K562 (cell line): ENCODE measurements around the gene KLHL22. TPM values are rescaled to one million over a fixed set of nuclear protein-coding genes. Genes with fewer than 3 reads are reported as not detected.

Experiments used
- ATAC-seq: fragments of 200-7000 bp; cut with Tn5 transposase; 3 replicates; pipeline ENCODE4 v1.9.1; 2020; ENCODE audit warnings: moderate library complexity
- BruUV-seq: library from RNA; stranded (reverse); fragments of 400-500 nt; replicated peaks from 2 replicates; lab custom pipeline; 2021; lab: Mats Ljungman, UMichigan
- CTCF ChIA-PET: fragments of 300-600 bp; formaldehyde crosslinking; extraction: SDS; loops from one replicate; lab custom pipeline; 2021; ENCODE audit warnings: low intra/inter-chr PET ratio; lab: Yijun Ruan, JAX
- POLR2A ChIA-PET: fragments of 300-600, 350-650 bp; sonication (Branson Sonifier 250); formaldehyde crosslinking; extraction: SDS; loops from one replicate; lab custom pipeline; 2021; ENCODE audit warnings: antibody characterized with exemption, inconsistent platforms; lab: Yijun Ruan, JAX
- DNase-seq, 4 experiments: peaks; one replicate each; pipeline versions ENCODE4 v3.0.0 to v3.0.0-alpha.2; 2011 to 2018; ENCODE audit warnings: low spot score in 3 of 4, mixed read lengths in 3 of 4; ENCODE audit errors: extremely low read depth in 1 of 4
- FAIRE-seq: peaks from 2 replicates; lab custom pipeline; 2011; peaks lifted over from hg19 to GRCh38; lab: Jason Lieb, UNC
- H2AFZ ChIP-seq: 2 replicates; pipeline ENCODE4 v1.6.0; 2011; ENCODE audit warnings: low read depth, low read length, control low read depth, inconsistent platforms
- H3K27ac ChIP-seq: fragments of 200-600 bp; 3 replicates; pipeline ENCODE4 v1.8.0; 2011; ENCODE audit warnings: low read depth, mild to moderate bottlenecking, control low read depth, inconsistent platforms, low read length, moderate library complexity, mixed read lengths; ENCODE audit errors: extremely low read depth
- H3K27me3 ChIP-seq, 2 experiments: fragments of 300-600 bp in 1 of 2; 2 replicates in 1 of 2; 3 replicates in 1 of 2; pipeline versions ENCODE4 v1.6.0 to v1.8.0; 2011; ENCODE audit warnings: inconsistent platforms in 2 of 2, low read length in 2 of 2, mild to moderate bottlenecking in 1 of 2, mixed read lengths in 1 of 2, moderate library complexity in 1 of 2; ENCODE audit not compliant: control insufficient read depth in 2 of 2, insufficient read depth in 2 of 2
- H3K36me3 ChIP-seq: fragments of 300-600 bp; 3 replicates; pipeline ENCODE4 v1.8.0; 2011; ENCODE audit warnings: mild to moderate bottlenecking, low read length, inconsistent platforms; ENCODE audit not compliant: control insufficient read depth, insufficient read depth
- H3K4me1 ChIP-seq, 2 experiments: fragments of 200-600 bp in 1 of 2; replicated peaks in 1 of 2; 2 replicates in 1 of 2; 3 replicates in 1 of 2; pipeline versions ENCODE4 v1.5.1 to v1.8.0; 2011; ENCODE audit warnings: inconsistent platforms in 2 of 2, low read length in 2 of 2, mild to moderate bottlenecking in 1 of 2, mixed read lengths in 1 of 2, moderate library complexity in 1 of 2; ENCODE audit not compliant: control insufficient read depth in 2 of 2, insufficient read depth in 2 of 2
- H3K4me2 ChIP-seq: 2 replicates; pipeline ENCODE4 v1.6.1; 2011; ENCODE audit warnings: low read length, control low read depth, inconsistent platforms, mixed read lengths; ENCODE audit not compliant: insufficient read depth
- H3K4me3 ChIP-seq: fragments of 200-600 bp; sonication (generic), shearing (Covaris generic); 2 replicates; pipeline ENCODE4 v1.5.1; 2016; ENCODE audit warnings: control low read depth, inconsistent platforms
- H3K79me2 ChIP-seq: fragments of 200-600 bp; 3 replicates; pipeline ENCODE4 v1.8.0; 2011; ENCODE audit warnings: low read length, inconsistent platforms; ENCODE audit not compliant: control insufficient read depth, insufficient read depth
- H3K9ac ChIP-seq, 2 experiments: 2 replicates each; pipeline versions ENCODE4 v1.6.0 to v1.6.1; 2011; ENCODE audit warnings: low read depth in 2 of 2, low read length in 2 of 2, control low read depth in 1 of 2, inconsistent platforms in 1 of 2, mild to moderate bottlenecking in 1 of 2, mixed read lengths in 1 of 2; ENCODE audit not compliant: insufficient read depth in 1 of 2
- H3K9me1 ChIP-seq: one replicate; pipeline ENCODE4 v1.6.0; 2011; ENCODE audit warnings: inconsistent platforms, mild to moderate bottlenecking, low read length, moderate library complexity; ENCODE audit not compliant: control insufficient read depth, insufficient read depth
- H3K9me3 ChIP-seq: replicated peaks from 2 replicates; pipeline ENCODE4 v1.5.1; 2011; ENCODE audit warnings: low read depth, low read length, inconsistent platforms; ENCODE audit not compliant: control insufficient read depth, insufficient read depth
- H4K20me1 ChIP-seq: replicated peaks from 2 replicates; pipeline ENCODE4 v1.6.1; 2011; ENCODE audit warnings: low read length, inconsistent platforms, mixed read lengths; ENCODE audit not compliant: control insufficient read depth, insufficient read depth
- AFF4 ChIP-seq: sonication (generic); formaldehyde crosslinking; IDR thresholded peaks from 2 replicates; pipeline ENCODE4 v1.8.0; 2023; ENCODE audit warnings: mild to moderate bottlenecking, missing genetic modification reagents
- BRCA1 ChIP-seq, 2 experiments: fragments of 450-650 bp in 1 of 2; sonication (generic) in 1 of 2; formaldehyde crosslinking in 1 of 2; IDR thresholded peaks; 2 replicates each; pipeline versions ENCODE4 v1.5.0 to v1.6.1; 2017 to 2020; ENCODE audit warnings: mild to moderate bottlenecking in 1 of 2, missing genetic modification reagents in 1 of 2
- SETDB1 ChIP-seq: IDR thresholded peaks from one replicate; pipeline ENCODE4 v1.6.1; 2012; ENCODE audit warnings: low read length, control low read depth, inconsistent platforms
- U2AF1 ChIP-seq: fragments of 200-400 bp; formaldehyde crosslinking; optimal IDR thresholded peaks from 2 replicates; pipeline ENCODE3; 2017; ENCODE audit warnings: mild to moderate bottlenecking, low read depth, low read length, moderate library complexity
- ZMIZ1 ChIP-seq, 2 experiments: fragments of 150-350 bp in 1 of 2; IDR thresholded peaks; 2 replicates each; pipeline ENCODE4 v1.6.1; 2012 to 2016; ENCODE audit warnings: low read depth in 2 of 2, low read length in 2 of 2, mild to moderate bottlenecking in 1 of 2, moderate library complexity in 1 of 2
- WGBS: fragments of 100-300 bp; shearing (Covaris generic); methylation state at CpG from one replicate; pipeline ENCODE4 v1.1.6; 2016; ENCODE audit warnings: low coverage, mixed read lengths; ENCODE audit not compliant: insufficient coverage; ENCODE audit errors: missing lambda C conversion rate; 5-methylcytosine and 5-hydroxymethylcytosine counted together
- in situ Hi-C: fragments of 300-500 bp; cut with MboI; formaldehyde crosslinking; loops from 4 replicates; pipeline ENCODE4 v1.15.0; 2018; ENCODE audit warnings: inconsistent platforms, mixed read lengths
- intact Hi-C: fragments of 100-400 bp; cut with micrococcal nuclease; formaldehyde crosslinking; loops from 2 replicates; pipeline ENCODE4 v1.14.2; 2022
- polyA plus RNA-seq, 8 experiments: library from polyadenylated mRNA; depleted of rRNA in 4 of 8; stranded (reverse) in 5 of 8; unstranded in 3 of 8; fragments of >200 nt; fragmentation: Nextera tagmentation in 2 of 8; fragmentation: Illumina TruSeq in 1 of 8; extraction: Ambion mirVana in 2 of 8; extraction: Trizol in 1 of 8; gene quantifications; 2 replicates each; pipeline versions ENCODE4 v1.2.1 to v1.2.3, GENCODE V29; 2011 to 2014; ENCODE audit warnings: inconsistent platforms in 1 of 8, missing spikeins in 1 of 8
- total RNA-seq, 7 experiments: library from RNA; depleted of rRNA in 6 of 7; stranded (reverse); fragments of >200 nt in 6 of 7; fragmentation: Illumina TruSeq in 2 of 7; extraction: Trizol in 2 of 7; gene quantifications; 2 replicates each; pipeline versions ENCODE4 v1.2.1 to v1.2.3, GENCODE V29; 2011 to 2021; ENCODE audit warnings: low replicate concordance in 1 of 7
- TF ChIP-seq, protein P1 (sequence below): sonication (generic); formaldehyde crosslinking; IDR thresholded peaks from 2 replicates; pipeline ENCODE4 v1.8.0; 2022; ENCODE audit warnings: missing genetic modification reagents, mild to moderate bottlenecking, borderline replicate concordance
- TF ChIP-seq, protein P2 (sequence below): IDR thresholded peaks from 3 replicates; pipeline ENCODE4 v1.6.1; 2011; ENCODE audit warnings: borderline replicate concordance, mild to moderate bottlenecking; ENCODE audit not compliant: insufficient read length, insufficient read depth

Gene KLHL22
- total and polyA plus RNA-seq, 9 of the 15 experiments (the other 6 are each of a cell fraction or from before 2014, with no cell fraction given) = 1.3 to 25.6 (median 15.2) TPM

DNA sequence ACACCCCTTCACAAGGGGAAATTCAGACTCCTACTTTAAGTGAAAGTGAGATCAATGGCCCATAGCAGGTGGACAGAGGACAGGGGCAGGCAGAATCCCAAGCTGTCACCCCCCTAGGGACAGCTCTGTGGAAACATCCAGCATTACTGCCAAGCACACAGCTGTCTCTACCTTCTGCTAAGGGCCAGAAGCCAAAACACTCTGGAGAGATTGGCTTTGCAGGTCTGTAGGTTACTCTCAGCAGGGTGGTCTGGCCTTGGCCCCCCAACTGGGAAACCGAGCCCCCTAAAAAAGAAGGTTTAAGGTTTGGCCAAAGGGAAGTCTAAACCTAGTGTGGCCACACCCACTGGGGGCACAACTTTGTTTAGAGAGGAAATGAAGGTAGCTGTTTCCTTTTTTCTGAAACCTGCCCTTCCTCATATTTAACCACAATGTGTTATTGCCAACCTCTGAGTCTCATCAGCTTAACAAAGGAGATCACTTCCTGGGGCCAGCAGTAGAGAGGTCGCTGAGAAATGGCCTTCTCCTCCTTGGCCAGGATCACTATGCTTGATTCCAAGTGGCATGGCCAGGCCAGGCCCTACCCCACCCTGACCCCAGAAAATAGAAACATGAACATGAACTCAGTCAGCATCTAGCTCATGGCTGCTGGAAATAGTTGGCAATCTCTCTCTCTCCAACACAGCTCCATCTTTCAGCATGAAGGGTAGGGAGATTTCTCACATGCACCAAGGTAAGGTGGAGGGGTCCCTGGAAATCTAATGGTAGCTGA is 32.1 kb downstream of the KLHL22 start (continued):
- TF ChIP-seq, protein P1, sequence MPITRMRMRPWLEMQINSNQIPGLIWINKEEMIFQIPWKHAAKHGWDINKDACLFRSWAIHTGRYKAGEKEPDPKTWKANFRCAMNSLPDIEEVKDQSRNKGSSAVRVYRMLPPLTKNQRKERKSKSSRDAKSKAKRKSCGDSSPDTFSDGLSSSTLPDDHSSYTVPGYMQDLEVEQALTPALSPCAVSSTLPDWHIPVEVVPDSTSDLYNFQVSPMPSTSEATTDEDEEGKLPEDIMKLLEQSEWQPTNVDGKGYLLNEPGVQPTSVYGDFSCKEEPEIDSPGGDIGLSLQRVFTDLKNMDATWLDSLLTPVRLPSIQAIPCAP = no peak
- TF ChIP-seq SETDB1 (peak; percentile 28), BRCA1 (IDR thresholded peaks at IDR 0.05) (no peak), BRCA1 (CRISPR knock-in tag; IDR thresholded peaks at IDR 0.05) (0 out of 2 replicates have a peak, but pooled peaks have one; percentile 10)

GRCh38 chr22:20459862-20460261 is 35.7 kb downstream of the KLHL22 start:
- Histone ChIP-seq H3K36me3 (no peaks in the 10 kb centered on the region), H3K4me3 (no peak overlapping the region), H3K4me2 (no peak overlapping the region), H3K27ac (no peak overlapping the region), H3K79me2 (no peaks in the 10 kb centered on the region), H4K20me1 (peaks cover 29% of the 10 kb centered on the region), H3K9ac (0 out of 4 replicates have a peak overlapping the region, but pooled peaks of 1 of the 2 experiments have one; percentile 3), H2AFZ (no peak overlapping the region), H3K9me3 (no peaks in the 10 kb centered on the region), H3K4me1 (peaks cover 0 to 1% of the 10 kb centered on the region in 2 experiments; a peak in 3 of 5 replicates), H3K27me3 (peaks cover 6 to 13% of the 10 kb centered on the region in 2 experiments; a peak in 4 of 5 replicates), H3K9me1 (no peaks in the 10 kb centered on the region)
- 36% methylated on average over 4 of the region's 4 CpGs for WGBS
- ChIA-PET POLR2A (interaction anchor here (0.5 to 1.7 kb wide), 8 partner anchors 9 to 91 kb away, joined by 3 to 10 read pairs (median 4); no protein-coding TSS in a partner anchor), CTCF (no interaction called here)
- intact Hi-C loops = loop anchor here (5.0 kb wide), 1 partner anchor 163 kb away; no protein-coding TSS in a partner anchor
- in situ Hi-C loops = loop anchor here (5.0 kb wide), 2 partner anchors 38 to 303 kb away; no protein-coding TSS in a partner anchor
- FAIRE-seq (no peak), DNase-seq (no peak), ATAC-seq (no peak)
- no TSS peak for BruUV-seq
- no peak for TF ChIP-seq ZMIZ1 (IDR thresholded peaks at IDR 0.05; ENCODE audit: low read depth in 2 of 2, low read length in 2 of 2)
- TF ChIP-seq, protein P2, sequence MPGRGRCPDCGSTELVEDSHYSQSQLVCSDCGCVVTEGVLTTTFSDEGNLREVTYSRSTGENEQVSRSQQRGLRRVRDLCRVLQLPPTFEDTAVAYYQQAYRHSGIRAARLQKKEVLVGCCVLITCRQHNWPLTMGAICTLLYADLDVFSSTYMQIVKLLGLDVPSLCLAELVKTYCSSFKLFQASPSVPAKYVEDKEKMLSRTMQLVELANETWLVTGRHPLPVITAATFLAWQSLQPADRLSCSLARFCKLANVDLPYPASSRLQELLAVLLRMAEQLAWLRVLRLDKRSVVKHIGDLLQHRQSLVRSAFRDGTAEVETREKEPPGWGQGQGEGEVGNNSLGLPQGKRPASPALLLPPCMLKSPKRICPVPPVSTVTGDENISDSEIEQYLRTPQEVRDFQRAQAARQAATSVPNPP = no peak
- TF ChIP-seq AFF4 (CRISPR knock-in tag) = no peak
- peak; percentile 51 for TF ChIP-seq SETDB1
- TF ChIP-seq U2AF1 = no peak
